H1 (cell line): Measurements from ENCODE around the gene TTC33. TPM values are rescaled to one million over a fixed set of nuclear protein-coding genes. Genes with fewer than 3 reads are reported as not detected.

Source experiments
- CHD7 ChIP-seq: fragments of 300-600 bp; sonication (generic); IDR thresholded peaks from 2 replicates; pipeline ENCODE4 v1.7.1; 2012; ENCODE audit warnings: low read length, moderate library complexity, mild to moderate bottlenecking, inconsistent platforms; ENCODE audit not compliant: insufficient replicate concordance
- RAD21 ChIP-seq, 2 experiments: IDR thresholded peaks in 1 of 2; conservative IDR thresholded peaks in 1 of 2; 2 replicates each; pipeline ENCODE4 v1.6.1; 2011; ENCODE audit warnings: low read depth in 2 of 2, low read length in 2 of 2, improper control_type of control experiment in 1 of 2, inconsistent platforms in 1 of 2, mild to moderate bottlenecking in 1 of 2, moderate library complexity in 1 of 2
- SAP30 ChIP-seq: fragments of 300-600 bp; sonication (generic); IDR thresholded peaks from 2 replicates; pipeline ENCODE4 v1.7.1; 2012; ENCODE audit warnings: low read length, moderate library complexity, mild to moderate bottlenecking, inconsistent platforms; ENCODE audit not compliant: insufficient read depth, insufficient replicate concordance
- SIN3A ChIP-seq, 2 experiments: IDR thresholded peaks in 1 of 2; conservative IDR thresholded peaks in 1 of 2; 2 replicates each; pipeline ENCODE4 v1.6.1; 2011 to 2012; ENCODE audit warnings: low read length in 2 of 2, improper control_type of control experiment in 1 of 2, low read depth in 1 of 2, mild to moderate bottlenecking in 1 of 2
- SUZ12 ChIP-seq: fragments of 200-600 bp; sonication (generic); IDR thresholded peaks from 2 replicates; pipeline ENCODE4 v1.6.1; 2012; ENCODE audit warnings: mild to moderate bottlenecking, inconsistent platforms, low read length, moderate library complexity, mixed read lengths
- ZNF274 ChIP-seq: IDR thresholded peaks from 2 replicates; pipeline ENCODE4 v1.7.0; 2012; ENCODE audit warnings: low read length, borderline replicate concordance; ENCODE audit errors: extremely low read depth
- polyA plus RNA-seq, 7 experiments: library from polyadenylated mRNA; depleted of rRNA in 3 of 7; stranded (reverse) in 5 of 7; unstranded in 2 of 7; fragments of >200 nt in 5 of 7; fragments of 200-250 nt in 2 of 7; gene quantifications; 1 replicate in 5 of 7; 2 replicates in 1 of 7; 4 replicates in 1 of 7; pipeline versions ENCODE4 v1.2.1 to v1.2.3, GENCODE V29; 2011 to 2013; ENCODE audit warnings: missing spikeins in 2 of 7, mixed read lengths in 2 of 7
- total RNA-seq: library from RNA; stranded (reverse); fragmentation: NEBNext Ultra II Directional; extraction: Animal tissue kit (Norgen Biotek cat#: 25700); gene quantifications from 2 replicates; pipeline ENCODE4 v1.2.1, GENCODE V29; 2021
- TF ChIP-seq, protein P1 (sequence below), 3 experiments: IDR thresholded peaks; 1 replicate in 2 of 3; 2 replicates in 1 of 3; pipeline versions ENCODE4 v1.5.1 to v1.6.1; 2011; ENCODE audit warnings: low read length in 3 of 3, mild to moderate bottlenecking in 3 of 3, inconsistent platforms in 2 of 3, low read depth in 1 of 3, moderate library complexity in 1 of 3; ENCODE audit not compliant: insufficient read depth in 1 of 3; ENCODE audit errors: control extremely low read depth in 1 of 3

The TTC33 gene
- total and polyA plus RNA-seq, 2 of the 8 experiments (the other 6 are each of a cell fraction or from before 2014, with no cell fraction given): 1.2 to 12.6 TPM

- TF ChIP-seq, protein P1, sequence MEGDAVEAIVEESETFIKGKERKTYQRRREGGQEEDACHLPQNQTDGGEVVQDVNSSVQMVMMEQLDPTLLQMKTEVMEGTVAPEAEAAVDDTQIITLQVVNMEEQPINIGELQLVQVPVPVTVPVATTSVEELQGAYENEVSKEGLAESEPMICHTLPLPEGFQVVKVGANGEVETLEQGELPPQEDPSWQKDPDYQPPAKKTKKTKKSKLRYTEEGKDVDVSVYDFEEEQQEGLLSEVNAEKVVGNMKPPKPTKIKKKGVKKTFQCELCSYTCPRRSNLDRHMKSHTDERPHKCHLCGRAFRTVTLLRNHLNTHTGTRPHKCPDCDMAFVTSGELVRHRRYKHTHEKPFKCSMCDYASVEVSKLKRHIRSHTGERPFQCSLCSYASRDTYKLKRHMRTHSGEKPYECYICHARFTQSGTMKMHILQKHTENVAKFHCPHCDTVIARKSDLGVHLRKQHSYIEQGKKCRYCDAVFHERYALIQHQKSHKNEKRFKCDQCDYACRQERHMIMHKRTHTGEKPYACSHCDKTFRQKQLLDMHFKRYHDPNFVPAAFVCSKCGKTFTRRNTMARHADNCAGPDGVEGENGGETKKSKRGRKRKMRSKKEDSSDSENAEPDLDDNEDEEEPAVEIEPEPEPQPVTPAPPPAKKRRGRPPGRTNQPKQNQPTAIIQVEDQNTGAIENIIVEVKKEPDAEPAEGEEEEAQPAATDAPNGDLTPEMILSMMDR (IDR thresholded peaks at IDR 0.05; ENCODE audit: control extremely low read depth in 1 of 3, insufficient read depth in 1 of 3, low read depth in 1 of 3, low read length in 3 of 3): no peak
- TF ChIP-seq RAD21 (IDR thresholded peaks at IDR 0.05 in 1 of 2, conservative IDR thresholded peaks at IDR 0.05 in 1 of 2; ENCODE audit: low read depth in 2 of 2, low read length in 2 of 2) (no peak), ZNF274 (no peak), SUZ12 (no peak), SAP30 (no peak), SIN3A (conservative IDR thresholded peaks at IDR 0.05 in 1 of 2, IDR thresholded peaks at IDR 0.05 in 1 of 2; ENCODE audit: low read depth in 1 of 2, low read length in 2 of 2) (no peak), CHD7 (no peak)
- TF ChIP-seq, all 59 proteins: peak for 0
Measured at GRCh38 chr5:40494631-40495236, 261.0 kb downstream of the TTC33 start (continued).
